Activated T-cell treated with anti-CD3 and anti-CD28 coated beads, Interleukin-2, amount 50 U/mL, for 24 hours (primary cell): ENCODE data around the gene ZNF839.
A peak's percentile ranks its signal among the peaks of the same experiment; 100 is the strongest.
"Not testable (repeated sequence)": the region's sequence is repeated elsewhere in the genome, so short reads cannot be mapped to it uniquely, and the experiment has no call there.

Experiments used
- DNase-seq: peaks from one replicate; pipeline ENCODE4 v3.0.0-alpha.2; 2020
- H3K27ac Mint-ChIP-seq: 2 replicates; pipeline ENCODE4 v1.8.0; 2020; ENCODE audit warnings: mild to moderate bottlenecking, mixed read lengths
- H3K27me3 Mint-ChIP-seq: 2 replicates; pipeline ENCODE4 v1.8.0; 2020; ENCODE audit warnings: mixed read lengths
- H3K36me3 Mint-ChIP-seq: 2 replicates; pipeline ENCODE4 v1.8.0; 2020; ENCODE audit warnings: low read depth, mixed read lengths
- H3K4me1 Mint-ChIP-seq: 2 replicates; pipeline ENCODE4 v1.8.0; 2020; ENCODE audit warnings: low read depth, mixed read lengths
- H3K4me3 Mint-ChIP-seq: 2 replicates; pipeline ENCODE4 v1.8.0; 2020; ENCODE audit warnings: mild to moderate bottlenecking, moderate library complexity, mixed read lengths
- H3K9me3 Mint-ChIP-seq: 2 replicates; pipeline ENCODE4 v1.8.0; 2020; ENCODE audit warnings: mixed read lengths

ZNF839 gene

GRCh38 chr14:102320671-102321455, 1.3 kb downstream of the ZNF839 start:
- H3K9me3 Mint-ChIP-seq, result no peaks in the 10 kb centered on the region
- H3K4me1 Mint-ChIP-seq, result peaks cover 53% of the 10 kb centered on the region
- peak overlapping the region; percentile 94 for H3K27ac Mint-ChIP-seq
- no peaks in the 10 kb centered on the region for H3K27me3 Mint-ChIP-seq
- peak overlapping the region; percentile 91 for H3K4me3 Mint-ChIP-seq
- DNase-seq, result no peak
- H3K36me3 Mint-ChIP-seq, result peaks cover 44% of the 10 kb centered on the region

GRCh38 chr14:102321456-102322422, 2.2 kb downstream of the ZNF839 start:
- Mint-ChIP-seq H3K27ac (peak overlapping the region; percentile 94), H3K36me3 (peaks cover 53% of the 10 kb centered on the region), H3K27me3 (no peaks in the 10 kb centered on the region), H3K4me3 (peak overlapping the region; percentile 91), H3K4me1 (peaks cover 45% of the 10 kb centered on the region), H3K9me3 (no peaks in the 10 kb centered on the region)
- no peak for DNase-seq

- no peak for DNase-seq
- H3K9me3 Mint-ChIP-seq, result no peaks in the 10 kb centered on the region
- H3K4me3 Mint-ChIP-seq, result no peak overlapping the region
- peaks cover 55% of the 10 kb centered on the region for H3K36me3 Mint-ChIP-seq
- H3K4me1 Mint-ChIP-seq, result peaks cover 32% of the 10 kb centered on the region
- peak overlapping the region; percentile 34 for H3K27ac Mint-ChIP-seq
- H3K27me3 Mint-ChIP-seq, result no peaks in the 10 kb centered on the region
Measured at GRCh38 chr14:102323102-102323501, 3.6 kb downstream of the ZNF839 start.

GRCh38 chr14:102325791-102326345, 6.3 kb downstream of the ZNF839 start:
- no peak overlapping the region for H3K4me3 Mint-ChIP-seq
- no peaks in the 10 kb centered on the region for H3K27me3 Mint-ChIP-seq
- H3K4me1 Mint-ChIP-seq, result peaks cover 16% of the 10 kb centered on the region
- DNase-seq, result no peak
- H3K9me3 Mint-ChIP-seq, result no peaks in the 10 kb centered on the region
- peaks cover 47% of the 10 kb centered on the region for H3K36me3 Mint-ChIP-seq
- peak overlapping the region; percentile 18 for H3K27ac Mint-ChIP-seq

- no peaks in the 10 kb centered on the region for H3K27me3 Mint-ChIP-seq
- no peaks in the 10 kb centered on the region for H3K9me3 Mint-ChIP-seq
- H3K4me3 Mint-ChIP-seq, result no peak overlapping the region
- DNase-seq, result no peak
- no peak overlapping the region for H3K27ac Mint-ChIP-seq
- H3K36me3 Mint-ChIP-seq, result peaks cover 46% of the 10 kb centered on the region
- peaks cover 9% of the 10 kb centered on the region for H3K4me1 Mint-ChIP-seq
Measured at GRCh38 chr14:102326583-102326982, 7.0 kb downstream of the ZNF839 start.

- H3K4me3 Mint-ChIP-seq, DNase-seq, H3K27ac Mint-ChIP-seq, H3K4me1 Mint-ChIP-seq, H3K27me3 Mint-ChIP-seq, H3K9me3 Mint-ChIP-seq: not testable (repeated sequence)
- H3K36me3 Mint-ChIP-seq, result peaks cover 49% of the 10 kb centered on the region
Measured at GRCh38 chr14:102329381-102329780, 9.8 kb downstream of the ZNF839 start.

- no peak for DNase-seq
- peaks cover 51% of the 10 kb centered on the region for H3K36me3 Mint-ChIP-seq
- H3K27ac Mint-ChIP-seq, result no peak overlapping the region
- no peaks in the 10 kb centered on the region for H3K4me1 Mint-ChIP-seq
- H3K9me3 Mint-ChIP-seq, result no peaks in the 10 kb centered on the region
- H3K4me3 Mint-ChIP-seq, result no peak overlapping the region
- H3K27me3 Mint-ChIP-seq, result no peaks in the 10 kb centered on the region
Measured at GRCh38 chr14:102330806-102331205, 11.3 kb downstream of the ZNF839 start.

GRCh38 chr14:102333390-102333789, 13.8 kb downstream of the ZNF839 start:
- no peak for DNase-seq
- Mint-ChIP-seq H3K27me3 (no peaks in the 10 kb centered on the region), H3K27ac (no peak overlapping the region), H3K36me3 (peaks cover 62% of the 10 kb centered on the region), H3K4me1 (no peaks in the 10 kb centered on the region), H3K4me3 (no peak overlapping the region), H3K9me3 (no peaks in the 10 kb centered on the region)

GRCh38 chr14:102333795-102334705, 14.5 kb downstream of the ZNF839 start:
- Mint-ChIP-seq H3K27ac (no peak overlapping the region), H3K4me3 (no peak overlapping the region), H3K36me3 (peaks cover 69% of the 10 kb centered on the region), H3K27me3 (no peaks in the 10 kb centered on the region), H3K9me3 (no peaks in the 10 kb centered on the region), H3K4me1 (no peaks in the 10 kb centered on the region)
- no peak for DNase-seq

GRCh38 chr14:102335163-102335562, 15.6 kb downstream of the ZNF839 start:
- Mint-ChIP-seq H3K27me3 (no peaks in the 10 kb centered on the region), H3K4me3 (no peak overlapping the region), H3K4me1 (no peaks in the 10 kb centered on the region), H3K9me3 (no peaks in the 10 kb centered on the region), H3K27ac (no peak overlapping the region), H3K36me3 (peaks cover 74% of the 10 kb centered on the region)
- no peak for DNase-seq

GRCh38 chr14:102338724-102339123, 19.2 kb downstream of the ZNF839 start:
- Mint-ChIP-seq H3K27me3 (no peaks in the 10 kb centered on the region), H3K4me3 (no peak overlapping the region), H3K9me3 (no peaks in the 10 kb centered on the region), H3K4me1 (no peaks in the 10 kb centered on the region), H3K27ac (peak overlapping the region; percentile 13), H3K36me3 (peaks cover 83% of the 10 kb centered on the region)
- DNase-seq, result no peak

GRCh38 chr14:102341566-102341965, 22.0 kb downstream of the ZNF839 start:
- Mint-ChIP-seq H3K4me3 (no peak overlapping the region), H3K27ac (no peak overlapping the region), H3K36me3 (peaks cover 79% of the 10 kb centered on the region), H3K27me3 (no peaks in the 10 kb centered on the region), H3K4me1 (no peaks in the 10 kb centered on the region), H3K9me3 (no peaks in the 10 kb centered on the region)
- DNase-seq, result no peak

- Mint-ChIP-seq H3K9me3 (no peaks in the 10 kb centered on the region), H3K27ac (no peak overlapping the region), H3K27me3 (no peaks in the 10 kb centered on the region), H3K4me1 (no peaks in the 10 kb centered on the region), H3K36me3 (peaks cover 81% of the 10 kb centered on the region), H3K4me3 (no peak overlapping the region)
- DNase-seq, result no peak
Measured at GRCh38 chr14:102342238-102342637, 22.7 kb downstream of the ZNF839 start.

- H3K9me3 Mint-ChIP-seq, result no peaks in the 10 kb centered on the region
- no peak overlapping the region for H3K27ac Mint-ChIP-seq
- H3K36me3 Mint-ChIP-seq, result peaks cover 82% of the 10 kb centered on the region
- H3K4me1 Mint-ChIP-seq, result no peaks in the 10 kb centered on the region
- DNase-seq, result no peak
- H3K4me3 Mint-ChIP-seq, result no peak overlapping the region
- H3K27me3 Mint-ChIP-seq, result no peaks in the 10 kb centered on the region
Measured at GRCh38 chr14:102344084-102344483, 24.5 kb downstream of the ZNF839 start.
